Measurements from ENCODE around the gene S100A12. TPM values are rescaled to one million over a fixed set of nuclear protein-coding genes. Genes with fewer than 3 reads are reported as not detected.

Gene S100A12
- total RNA-seq, 2 experiments from 2014 or later: not detected

- H3K36me3 ChIP-seq (ENCODE audit: insufficient read depth, low read length): no peaks in the 10 kb centered on the region
- ChIA-PET POLR2A (no interaction called here), CTCF (ENCODE audit: unreplicated experiment) (no interaction called here)
- no peak overlapping the region for H2AFZ ChIP-seq (ENCODE audit: low read length)
- no peak for DNase-seq (ENCODE audit: low spot score)
- no peaks in the 10 kb centered on the region for H4K20me1 ChIP-seq (ENCODE audit: insufficient read depth, low read length)
- no peaks in the 10 kb centered on the region for H3K9me2 ChIP-seq (ENCODE audit: insufficient read depth, low read length)
- intact Hi-C loops (cut with micrococcal nuclease; ENCODE audit: unreplicated experiment): loop anchor here (2.0 kb wide), 1 partner anchor 51 kb away; no protein-coding TSS in a partner anchor
- no peaks in the 10 kb centered on the region for H3K9me3 ChIP-seq (ENCODE audit: low read length)
- no peaks in the 10 kb centered on the region for H3K4me1 ChIP-seq (ENCODE audit: insufficient read depth, low read length, poor library complexity, severe bottlenecking)
- no peak overlapping the region for H3K27ac ChIP-seq (ENCODE audit: low read depth, low read length, poor library complexity, severe bottlenecking)
- H3K79me2 ChIP-seq (ENCODE audit: insufficient read depth, low read depth, low read length): no peaks in the 10 kb centered on the region
- TF ChIP-seq CTCF (conservative IDR thresholded peaks at IDR 0.05; ENCODE audit: low read length) (no peak), EZH2phosphoT487 (IDR thresholded peaks at IDR 0.05; ENCODE audit: borderline replicate concordance, low read depth, low read length) (no peak)
- no peak overlapping the region for H3K4me3 ChIP-seq (ENCODE audit: low read depth, low read length, poor library complexity, severe bottlenecking)
- no TSS peak for BruUV-seq (replicated peaks)
- no peak overlapping the region for H3K4me2 ChIP-seq (ENCODE audit: low read length)
Observed at GRCh38 chr1:153404086-153404635, 28.7 kb upstream of the S100A12 start.

- Histone ChIP-seq H3K27ac (ENCODE audit: low read depth, low read length, poor library complexity, severe bottlenecking) (no peak overlapping the region), H2AFZ (ENCODE audit: low read length) (no peak overlapping the region), H3K36me3 (ENCODE audit: insufficient read depth, low read length) (no peaks in the 10 kb centered on the region), H3K4me3 (ENCODE audit: low read depth, low read length, poor library complexity, severe bottlenecking) (no peak overlapping the region), H3K4me2 (ENCODE audit: low read length) (no peak overlapping the region), H3K79me2 (ENCODE audit: insufficient read depth, low read depth, low read length) (no peaks in the 10 kb centered on the region), H3K9me2 (ENCODE audit: insufficient read depth, low read length) (no peaks in the 10 kb centered on the region), H3K4me1 (ENCODE audit: insufficient read depth, low read length, poor library complexity, severe bottlenecking) (no peaks in the 10 kb centered on the region), H4K20me1 (ENCODE audit: insufficient read depth, low read length) (no peaks in the 10 kb centered on the region), H3K9me3 (ENCODE audit: low read length) (no peaks in the 10 kb centered on the region)
- intact Hi-C loops (cut with micrococcal nuclease; ENCODE audit: unreplicated experiment): loop anchor here (2.0 kb wide), 1 partner anchor 51 kb away; no protein-coding TSS in a partner anchor
- CTCF ChIA-PET (ENCODE audit: unreplicated experiment): no interaction called here
- no peak for DNase-seq (ENCODE audit: low spot score)
- TF ChIP-seq CTCF (conservative IDR thresholded peaks at IDR 0.05; ENCODE audit: low read length) (no peak), EZH2phosphoT487 (IDR thresholded peaks at IDR 0.05; ENCODE audit: borderline replicate concordance, low read depth, low read length) (no peak)
- POLR2A ChIA-PET: no interaction called here
- no TSS peak for BruUV-seq (replicated peaks)
Observed at GRCh38 chr1:153403421-153404085, 28.1 kb upstream of the S100A12 start.

GRCh38 chr1:153402226-153402625 lies 26.8 kb upstream of the S100A12 start:
- no peaks in the 10 kb centered on the region for H3K9me2 ChIP-seq (ENCODE audit: insufficient read depth, low read length)
- DNase-seq (ENCODE audit: low spot score): no peak
- ChIA-PET CTCF (ENCODE audit: unreplicated experiment) (no interaction called here), POLR2A (no interaction called here)
- H3K4me3 ChIP-seq (ENCODE audit: low read depth, low read length, poor library complexity, severe bottlenecking): no peak overlapping the region
- no TSS peak for BruUV-seq (replicated peaks)
- H2AFZ ChIP-seq (ENCODE audit: low read length): no peak overlapping the region
- no peaks in the 10 kb centered on the region for H4K20me1 ChIP-seq (ENCODE audit: insufficient read depth, low read length)
- no peak overlapping the region for H3K4me2 ChIP-seq (ENCODE audit: low read length)
- no peaks in the 10 kb centered on the region for H3K9me3 ChIP-seq (ENCODE audit: low read length)
- no peaks in the 10 kb centered on the region for H3K36me3 ChIP-seq (ENCODE audit: insufficient read depth, low read length)
- intact Hi-C loops (cut with micrococcal nuclease; ENCODE audit: unreplicated experiment): no loop called here
- no peaks in the 10 kb centered on the region for H3K79me2 ChIP-seq (ENCODE audit: insufficient read depth, low read depth, low read length)
- TF ChIP-seq EZH2phosphoT487 (IDR thresholded peaks at IDR 0.05; ENCODE audit: borderline replicate concordance, low read depth, low read length) (no peak), CTCF (conservative IDR thresholded peaks at IDR 0.05; ENCODE audit: low read length) (no peak)
- H3K4me1 ChIP-seq (ENCODE audit: insufficient read depth, low read length, poor library complexity, severe bottlenecking): no peaks in the 10 kb centered on the region
- no peak overlapping the region for H3K27ac ChIP-seq (ENCODE audit: low read depth, low read length, poor library complexity, severe bottlenecking)

Data from OCI-LY7 (cell line).